Heart left ventricle (tissue), 13 donors: ENCODE results near the gene DTX2.
"Not testable (repeated sequence)": the region's sequence is repeated elsewhere in the genome, so short reads cannot be mapped to it uniquely, and the experiment has no call there.

ENCODE experiments used
- POLR2A ChIP-seq, 2 donors: fragments of 450-650 bp; IDR thresholded peaks; one replicate each; pipeline ENCODE4 v1.6.1; 2017; ENCODE audit warnings: antibody characterized with exemption in 2 of 2, mild to moderate bottlenecking in 2 of 2, moderate library complexity in 2 of 2
- TF ChIP-seq, protein P1 (sequence below), 12 donors: fragments of 200-600 bp; sonication (generic) in 4 of 12; IDR thresholded peaks; one replicate each; pipeline versions ENCODE4 v1.5.0 to v1.8.0; 2018 to 2022; ENCODE audit warnings: antibody characterized with exemption in 12 of 12, mild to moderate bottlenecking in 5 of 12
- donor health status: ischemic (EF 13 %, LVEDD 7.1; RV severe dilation, severe dysfunction).
- donor health status: DM: no; HTN: yes; CAD: no.
- donor health status: DM: no; HTN: no; CAD: no.
- donor health status: ischemic (EF 25% LVEDD 6.9; RV normal size, moderate dysfunction).
- donor health status: ischemic (EF 25% LVEDD 5.7; RV mildly dilated, moderate dysfunction).
- donor health status: ischemic (EF 35%, LVEDD 5.7; RV mildly dilated, moderate dysfunction).
- donor health status: nonischemic (EF 11% LVEDD 7.7; RV severe dilation, severe dysfunction).
- donor health status: DM: yes; HTN: yes; CAD: no.
- donor health status: PGD.
- donor health status: ischemic (EF 29% LVEDD 5.4; RV normal size, mild dysfunction).
- donor health status: nonischemic (EF 23%, LVEDD 6.1; RV moderate dilation, normal function).

GRCh38 chr7:76516932-76517331, 55.4 kb downstream of the DTX2 start:
- TF ChIP-seq, protein P1, sequence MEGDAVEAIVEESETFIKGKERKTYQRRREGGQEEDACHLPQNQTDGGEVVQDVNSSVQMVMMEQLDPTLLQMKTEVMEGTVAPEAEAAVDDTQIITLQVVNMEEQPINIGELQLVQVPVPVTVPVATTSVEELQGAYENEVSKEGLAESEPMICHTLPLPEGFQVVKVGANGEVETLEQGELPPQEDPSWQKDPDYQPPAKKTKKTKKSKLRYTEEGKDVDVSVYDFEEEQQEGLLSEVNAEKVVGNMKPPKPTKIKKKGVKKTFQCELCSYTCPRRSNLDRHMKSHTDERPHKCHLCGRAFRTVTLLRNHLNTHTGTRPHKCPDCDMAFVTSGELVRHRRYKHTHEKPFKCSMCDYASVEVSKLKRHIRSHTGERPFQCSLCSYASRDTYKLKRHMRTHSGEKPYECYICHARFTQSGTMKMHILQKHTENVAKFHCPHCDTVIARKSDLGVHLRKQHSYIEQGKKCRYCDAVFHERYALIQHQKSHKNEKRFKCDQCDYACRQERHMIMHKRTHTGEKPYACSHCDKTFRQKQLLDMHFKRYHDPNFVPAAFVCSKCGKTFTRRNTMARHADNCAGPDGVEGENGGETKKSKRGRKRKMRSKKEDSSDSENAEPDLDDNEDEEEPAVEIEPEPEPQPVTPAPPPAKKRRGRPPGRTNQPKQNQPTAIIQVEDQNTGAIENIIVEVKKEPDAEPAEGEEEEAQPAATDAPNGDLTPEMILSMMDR (IDR thresholded peaks at IDR 0.05) = not testable (repeated sequence)
- not testable (repeated sequence) for TF ChIP-seq POLR2A (IDR thresholded peaks at IDR 0.05)
